OCI-LY3 (cell line): ENCODE data around the gene MVD.

Experiments used
- H2AFZ ChIP-seq: fragments of 200-600, 300-600 bp; shearing (Covaris generic); 2 replicates; pipeline ENCODE4 v1.6.0; 2014; ENCODE audit warnings: antibody characterized with exemption, low read depth, low read length
- H3K27ac ChIP-seq: fragments of 200-600, 300-600 bp; sonication (generic); 2 replicates; pipeline ENCODE4 v1.5.1; 2014; ENCODE audit warnings: mild to moderate bottlenecking, low read length, moderate library complexity, mixed read lengths
- H3K27me3 ChIP-seq: fragments of 200-600, 300-600 bp; sonication (generic); 2 replicates; pipeline ENCODE4 v1.6.1; 2014; ENCODE audit warnings: low read depth, low read length, mixed read lengths
- H3K36me3 ChIP-seq: fragments of 200-600, 300-600 bp; sonication (generic); replicated peaks from 2 replicates; pipeline ENCODE3; 2014; ENCODE audit warnings: low read depth, low read length, mixed read lengths
- H3K4me1 ChIP-seq: fragments of 300-600, 200-600 bp; sonication (generic); 2 replicates; pipeline ENCODE4 v1.6.1; 2014; ENCODE audit warnings: low read length, mixed read lengths
- H3K4me2 ChIP-seq: fragments of 200-600, 300-600 bp; sonication (generic); 2 replicates; pipeline ENCODE4 v1.6.1; 2014; ENCODE audit warnings: low read length, mixed read lengths
- H3K4me3 ChIP-seq: fragments of 300-600, 200-600 bp; sonication (generic); 2 replicates; pipeline ENCODE4 v1.5.1; 2014; ENCODE audit warnings: antibody characterized with exemption, mild to moderate bottlenecking, low read length, moderate library complexity
- H3K79me2 ChIP-seq: fragments of 300-600, 200-600 bp; shearing (Covaris generic); 2 replicates; pipeline ENCODE4 v1.6.1; 2014; ENCODE audit warnings: mild to moderate bottlenecking, low read length, mixed read lengths
- H3K9ac ChIP-seq: fragments of 300-600, 200-600 bp; shearing (Covaris generic); 2 replicates; pipeline ENCODE4 v1.6.0; 2014; ENCODE audit warnings: mild to moderate bottlenecking, low read length, moderate library complexity
- H3K9me3 ChIP-seq: fragments of 200-600, 300-600 bp; shearing (Covaris generic); 2 replicates; pipeline ENCODE4 v1.6.1; 2014; ENCODE audit warnings: low read length, mixed read lengths; ENCODE audit not compliant: insufficient read depth
- H4K20me1 ChIP-seq: fragments of 200-600, 300-600 bp; sonication (generic); 2 replicates; pipeline ENCODE4 v1.6.1; 2016; ENCODE audit warnings: low read length, mixed read lengths; ENCODE audit not compliant: insufficient read depth
- CTCF ChIP-seq: fragments of 200-600, 300-600 bp; sonication (generic); IDR thresholded peaks from 2 replicates; pipeline ENCODE4 v1.5.1; 2014; ENCODE audit warnings: antibody characterized with exemption, low read length, low read depth
- EZH2phosphoT487 ChIP-seq: fragments of 200-600 bp; shearing (Covaris generic); IDR thresholded peaks from 2 replicates; pipeline ENCODE4 v1.6.1; 2018; ENCODE audit warnings: antibody characterized with exemption, mixed run types, low read depth

MVD gene

GRCh38 chr16:88681084-88681680 lies 18.3 kb upstream of the MVD start:
- Histone ChIP-seq H3K4me1 (peaks cover 42% of the 10 kb centered on the region), H3K27me3 (peaks cover 24% of the 10 kb centered on the region), H3K9me3 (no peaks in the 10 kb centered on the region), H3K4me2 (peak overlapping the region; percentile 95), H3K27ac (peak overlapping the region; percentile 68), H4K20me1 (no peaks in the 10 kb centered on the region), H3K36me3 (no peaks in the 10 kb centered on the region), H3K79me2 (no peaks in the 10 kb centered on the region), H2AFZ (0 out of 2 replicates have a peak overlapping the region, but pooled peaks have one; percentile 3), H3K4me3 (peak overlapping the region; percentile 74), H3K9ac (peak overlapping the region; percentile 62)
- TF ChIP-seq EZH2phosphoT487 (no peak), CTCF (peak; percentile 75)

- Histone ChIP-seq H3K27me3 (peaks cover 21% of the 10 kb centered on the region), H4K20me1 (no peaks in the 10 kb centered on the region), H2AFZ (no peak overlapping the region), H3K4me3 (peak overlapping the region; percentile 74), H3K27ac (no peak overlapping the region), H3K79me2 (no peaks in the 10 kb centered on the region), H3K4me1 (peaks cover 39% of the 10 kb centered on the region), H3K9ac (peak overlapping the region; percentile 62; the same call in 1 of the 2 replicates), H3K36me3 (no peaks in the 10 kb centered on the region), H3K9me3 (no peaks in the 10 kb centered on the region), H3K4me2 (peak overlapping the region; percentile 95)
- TF ChIP-seq EZH2phosphoT487: no peak
- no peak for TF ChIP-seq CTCF
Observed at GRCh38 chr16:88680554-88681083, 17.7 kb upstream of the MVD start.

GRCh38 chr16:88678224-88678979 lies 15.5 kb upstream of the MVD start:
- no peak overlapping the region for H3K9ac ChIP-seq
- H3K27me3 ChIP-seq: no peaks in the 10 kb centered on the region
- no peak overlapping the region for H3K27ac ChIP-seq
- TF ChIP-seq EZH2phosphoT487 (no peak), CTCF (no peak)
- H3K36me3 ChIP-seq: no peaks in the 10 kb centered on the region
- H3K4me2 ChIP-seq: no peak overlapping the region
- no peaks in the 10 kb centered on the region for H4K20me1 ChIP-seq
- H3K4me1 ChIP-seq: peaks cover 20% of the 10 kb centered on the region
- H3K9me3 ChIP-seq: no peaks in the 10 kb centered on the region
- H3K4me3 ChIP-seq: no peak overlapping the region
- no peaks in the 10 kb centered on the region for H3K79me2 ChIP-seq
- no peak overlapping the region for H2AFZ ChIP-seq

GRCh38 chr16:88677721-88678120 lies 14.8 kb upstream of the MVD start:
- H4K20me1 ChIP-seq: no peaks in the 10 kb centered on the region
- no peak overlapping the region for H3K27ac ChIP-seq
- peaks cover 20% of the 10 kb centered on the region for H3K4me1 ChIP-seq
- no peak overlapping the region for H3K9ac ChIP-seq
- TF ChIP-seq CTCF (no peak), EZH2phosphoT487 (no peak)
- no peaks in the 10 kb centered on the region for H3K27me3 ChIP-seq
- no peaks in the 10 kb centered on the region for H3K79me2 ChIP-seq
- H3K9me3 ChIP-seq: no peaks in the 10 kb centered on the region
- no peak overlapping the region for H2AFZ ChIP-seq
- no peak overlapping the region for H3K4me3 ChIP-seq
- no peaks in the 10 kb centered on the region for H3K36me3 ChIP-seq
- H3K4me2 ChIP-seq: no peak overlapping the region
